Endodermal cell (in vitro differentiated cells): ENCODE results near the gene MBOAT1. TPM values are rescaled to one million over a fixed set of nuclear protein-coding genes. Genes with fewer than 3 reads are reported as not detected.
"Not testable (repeated sequence)": the region's sequence is repeated elsewhere in the genome, so short reads cannot be mapped to it uniquely, and the experiment has no call there.

Experiments
- DNase-seq: peaks from one replicate; pipeline ENCODE4 v3.0.0-alpha.2; 2017
- H3K27ac ChIP-seq: 2 replicates; pipeline ENCODE4 v1.5.1; 2013; ENCODE audit warnings: mild to moderate bottlenecking, low read depth, low read length, moderate library complexity
- H3K27me3 ChIP-seq: 2 replicates; pipeline ENCODE4 v1.6.1; 2013; ENCODE audit warnings: mild to moderate bottlenecking, low read length, moderate library complexity; ENCODE audit not compliant: insufficient read depth, control insufficient read depth, poor library complexity, severe bottlenecking
- H3K36me3 ChIP-seq: 2 replicates; pipeline ENCODE4 v1.7.0; 2013; ENCODE audit warnings: mild to moderate bottlenecking, low read length, moderate library complexity; ENCODE audit not compliant: control insufficient read depth, insufficient read depth
- H3K4me1 ChIP-seq: one replicate; pipeline ENCODE4 v1.7.0; 2013; ENCODE audit warnings: low read length; ENCODE audit not compliant: control insufficient read depth, insufficient read depth
- H3K4me3 ChIP-seq: 2 replicates; pipeline ENCODE4 v1.5.1; 2013; ENCODE audit warnings: mild to moderate bottlenecking, low read length, moderate library complexity
- H3K9ac ChIP-seq: 2 replicates; pipeline ENCODE4 v1.6.1; 2013; ENCODE audit warnings: mild to moderate bottlenecking, low read length, moderate library complexity; ENCODE audit not compliant: poor library complexity, severe bottlenecking; ENCODE audit errors: extremely low read depth
- H3K9me3 ChIP-seq: 2 replicates; pipeline ENCODE4 v1.6.1; 2013; ENCODE audit warnings: mild to moderate bottlenecking, low read length, moderate library complexity; ENCODE audit not compliant: control insufficient read depth
- H3K27ac Mint-ChIP-seq: 2 replicates; pipeline ENCODE4 v1.8.0; 2020; ENCODE audit warnings: mixed read lengths
- H3K27me3 Mint-ChIP-seq: 2 replicates; pipeline ENCODE4 v1.8.0; 2021; ENCODE audit warnings: mild to moderate bottlenecking, mixed read lengths; ENCODE audit not compliant: insufficient read depth
- H3K36me3 Mint-ChIP-seq: 2 replicates; pipeline ENCODE4 v1.8.0; 2020; ENCODE audit warnings: low read depth, mixed read lengths
- H3K4me1 Mint-ChIP-seq: 2 replicates; pipeline ENCODE4 v1.8.0; 2020; ENCODE audit warnings: mixed read lengths
- H3K4me3 Mint-ChIP-seq: 2 replicates; pipeline ENCODE4 v1.8.0; 2020; ENCODE audit warnings: mild to moderate bottlenecking, moderate library complexity, mixed read lengths
- H3K9me3 Mint-ChIP-seq: 2 replicates; pipeline ENCODE4 v1.8.0; 2020; ENCODE audit warnings: mild to moderate bottlenecking, mixed read lengths
- CTCF ChIP-seq: fragments of 200-600 bp; sonication (generic); conservative IDR thresholded peaks from 2 replicates; pipeline ENCODE4 v1.5.0; 2021; ENCODE audit warnings: antibody characterized with exemption, mild to moderate bottlenecking
- WGBS, 2 experiments: methylation state at CpG; one replicate each; pipeline versions ENCODE4 v1.1.5 to v1.1.7; 2013; ENCODE audit warnings: missing lambda C conversion rate in 2 of 2, mixed read lengths in 1 of 2; ENCODE audit not compliant: insufficient coverage in 1 of 2, insufficient read length in 1 of 2; 5-methylcytosine and 5-hydroxymethylcytosine counted together
- total RNA-seq, 2 donors: library from RNA; stranded (reverse); fragmentation: NEBNext Ultra II Directional in 1 of 2; extraction: Animal tissue kit (Norgen Biotek cat#: 25700) in 1 of 2; gene quantifications; 2 replicates in 1 of 2; 3 replicates in 1 of 2; pipeline ENCODE4 v1.2.1, GENCODE V29; 2021

Gene MBOAT1
- total RNA-seq, 2 donors from 2014 or later = 7.7 to 9.4 TPM

- Mint-ChIP-seq H3K4me1 (peaks cover 22% of the 10 kb centered on the region), H3K27me3 (no peaks in the 10 kb centered on the region), H3K4me3 (no peak overlapping the region), H3K9me3 (peaks cover 11% of the 10 kb centered on the region), H3K36me3 (no peaks in the 10 kb centered on the region), H3K27ac (no peak overlapping the region)
- Histone ChIP-seq H3K4me1 (no peaks in the 10 kb centered on the region), H3K9ac (no peak overlapping the region), H3K27me3 (no peaks in the 10 kb centered on the region), H3K9me3 (no peaks in the 10 kb centered on the region), H3K4me3 (peak overlapping the region; percentile 16), H3K27ac (no peak overlapping the region), H3K36me3 (no peaks in the 10 kb centered on the region)
- 57 to 60% methylated on average over 1 of the region's 2 CpGs for WGBS, 2 experiments
- DNase-seq = no peak
- TF ChIP-seq CTCF = no peak
These were observed 33.9 kb upstream of the MBOAT1 start for GRCh38 chr6:20246125-20246524.

- not testable (repeated sequence) for H3K9ac ChIP-seq, H3K27ac ChIP-seq, H3K9me3 ChIP-seq, H3K27ac Mint-ChIP-seq, H3K4me3 Mint-ChIP-seq, H3K4me3 ChIP-seq, H3K36me3 Mint-ChIP-seq, H3K4me1 ChIP-seq, DNase-seq, H3K36me3 ChIP-seq, H3K27me3 ChIP-seq, H3K27me3 Mint-ChIP-seq
- 94 to 100% methylated on average over 8 to 29 of the region's 29 CpGs for WGBS, 2 experiments
- peaks cover 11% of the 10 kb centered on the region for H3K9me3 Mint-ChIP-seq
- H3K4me1 Mint-ChIP-seq = peaks cover 22% of the 10 kb centered on the region
These were observed 32.8 kb upstream of the MBOAT1 start for GRCh38 chr6:20244807-20245681.

GRCh38 chr6:20243288-20243687, 31.0 kb upstream of the MBOAT1 start:
- no peak for TF ChIP-seq CTCF
- Histone ChIP-seq H3K27me3 (no peaks in the 10 kb centered on the region), H3K9ac (no peak overlapping the region), H3K27ac (no peak overlapping the region), H3K36me3 (no peaks in the 10 kb centered on the region), H3K4me3 (no peak overlapping the region), H3K4me1 (no peaks in the 10 kb centered on the region), H3K9me3 (peaks cover 11% of the 10 kb centered on the region)
- no peaks in the 10 kb centered on the region for H3K36me3 Mint-ChIP-seq
- WGBS, 2 experiments = 93 to 100% methylated on average over 1 of the region's 1 CpG
- no peak overlapping the region for H3K27ac Mint-ChIP-seq
- peaks cover 11% of the 10 kb centered on the region for H3K9me3 Mint-ChIP-seq
- H3K27me3 Mint-ChIP-seq = peaks cover 4% of the 10 kb centered on the region
- H3K4me3 Mint-ChIP-seq = no peak overlapping the region
- DNase-seq = no peak
- H3K4me1 Mint-ChIP-seq = peaks cover 27% of the 10 kb centered on the region
